ENCODE measurements around the gene NLK. TPM values are rescaled to one million over a fixed set of nuclear protein-coding genes. Genes with fewer than 3 reads are reported as not detected.

Gene NLK
- total RNA-seq, 1 donor = 10.5 TPM

DNA sequence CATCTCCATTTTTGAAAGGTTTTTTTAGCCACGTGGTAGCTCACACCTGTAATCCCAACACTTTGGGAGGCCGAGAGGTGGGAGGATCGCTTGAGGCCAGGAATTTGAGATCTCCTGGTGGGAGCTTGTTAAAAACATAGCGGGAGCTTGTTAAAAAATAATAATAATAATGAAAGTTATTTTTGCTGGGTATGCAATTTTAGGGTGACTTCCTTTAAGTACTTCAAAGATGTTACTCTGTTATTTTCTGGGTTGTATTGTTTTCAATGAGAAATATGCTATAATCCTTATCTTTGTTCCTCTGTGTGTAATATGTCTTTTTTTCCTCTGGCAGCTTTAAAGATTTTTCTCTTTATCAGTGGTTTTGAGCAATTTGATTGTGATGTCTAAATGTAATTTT is 48.1 kb downstream of the NLK start:
- peaks cover 85% of the 10 kb centered on the region for H3K79me2 ChIP-seq (ENCODE audit: insufficient read depth, low read length)
- no peaks in the 10 kb centered on the region for H3K4me1 ChIP-seq (ENCODE audit: insufficient read depth, low read length)
- peaks cover 12% of the 10 kb centered on the region for H4K20me1 ChIP-seq (ENCODE audit: insufficient read depth, low read length)
- no peak overlapping the region for H3K4me2 ChIP-seq (ENCODE audit: insufficient read depth, low read length)
- no peak for DNase-seq (ENCODE audit: insufficient read length, low spot score, missing footprints)
- H2AFZ ChIP-seq (ENCODE audit: low read length) = no peak overlapping the region
- H3K36me3 ChIP-seq (ENCODE audit: insufficient read depth, low read length) = no peaks in the 10 kb centered on the region
- H3K4me3 ChIP-seq (ENCODE audit: insufficient read depth, low read length) = no peak overlapping the region
- TF ChIP-seq, protein P1, sequence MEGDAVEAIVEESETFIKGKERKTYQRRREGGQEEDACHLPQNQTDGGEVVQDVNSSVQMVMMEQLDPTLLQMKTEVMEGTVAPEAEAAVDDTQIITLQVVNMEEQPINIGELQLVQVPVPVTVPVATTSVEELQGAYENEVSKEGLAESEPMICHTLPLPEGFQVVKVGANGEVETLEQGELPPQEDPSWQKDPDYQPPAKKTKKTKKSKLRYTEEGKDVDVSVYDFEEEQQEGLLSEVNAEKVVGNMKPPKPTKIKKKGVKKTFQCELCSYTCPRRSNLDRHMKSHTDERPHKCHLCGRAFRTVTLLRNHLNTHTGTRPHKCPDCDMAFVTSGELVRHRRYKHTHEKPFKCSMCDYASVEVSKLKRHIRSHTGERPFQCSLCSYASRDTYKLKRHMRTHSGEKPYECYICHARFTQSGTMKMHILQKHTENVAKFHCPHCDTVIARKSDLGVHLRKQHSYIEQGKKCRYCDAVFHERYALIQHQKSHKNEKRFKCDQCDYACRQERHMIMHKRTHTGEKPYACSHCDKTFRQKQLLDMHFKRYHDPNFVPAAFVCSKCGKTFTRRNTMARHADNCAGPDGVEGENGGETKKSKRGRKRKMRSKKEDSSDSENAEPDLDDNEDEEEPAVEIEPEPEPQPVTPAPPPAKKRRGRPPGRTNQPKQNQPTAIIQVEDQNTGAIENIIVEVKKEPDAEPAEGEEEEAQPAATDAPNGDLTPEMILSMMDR (IDR thresholded peaks at IDR 0.05; ENCODE audit: extremely low read depth, low read depth, low read length) = no peak
- H3K9me3 ChIP-seq (ENCODE audit: low read depth, low read length) = no peaks in the 10 kb centered on the region
- H3K27me3 ChIP-seq (ENCODE audit: insufficient read depth, low read length) = no peaks in the 10 kb centered on the region
- no peak overlapping the region for H3K27ac ChIP-seq (ENCODE audit: low read depth, low read length)

- peaks cover 10% of the 10 kb centered on the region for H4K20me1 ChIP-seq (ENCODE audit: insufficient read depth, low read length)
- no peak overlapping the region for H2AFZ ChIP-seq (ENCODE audit: low read length)
- H3K9me3 ChIP-seq (ENCODE audit: low read depth, low read length) = no peaks in the 10 kb centered on the region
- H3K4me3 ChIP-seq (ENCODE audit: insufficient read depth, low read length) = no peak overlapping the region
- H3K4me1 ChIP-seq (ENCODE audit: insufficient read depth, low read length) = no peaks in the 10 kb centered on the region
- no peak for DNase-seq (ENCODE audit: insufficient read length, low spot score, missing footprints)
- H3K27ac ChIP-seq (ENCODE audit: low read depth, low read length) = no peak overlapping the region
- no peak overlapping the region for H3K4me2 ChIP-seq (ENCODE audit: insufficient read depth, low read length)
- TF ChIP-seq, protein P1 (IDR thresholded peaks at IDR 0.05; ENCODE audit: extremely low read depth, low read depth, low read length) = no peak
- no peaks in the 10 kb centered on the region for H3K27me3 ChIP-seq (ENCODE audit: insufficient read depth, low read length)
- H3K79me2 ChIP-seq (ENCODE audit: insufficient read depth, low read length) = peaks cover 89% of the 10 kb centered on the region
- no peaks in the 10 kb centered on the region for H3K36me3 ChIP-seq (ENCODE audit: insufficient read depth, low read length)
Observed at GRCh38 chr17:28092088-28092487, 49.6 kb downstream of the NLK start.

GRCh38 chr17:28093999-28094716 is 51.7 kb downstream of the NLK start:
- peaks cover 5% of the 10 kb centered on the region for H4K20me1 ChIP-seq (ENCODE audit: insufficient read depth, low read length)
- TF ChIP-seq, protein P1 (IDR thresholded peaks at IDR 0.05; ENCODE audit: extremely low read depth, low read depth, low read length) = no peak
- no peak overlapping the region for H2AFZ ChIP-seq (ENCODE audit: low read length)
- H3K9me3 ChIP-seq (ENCODE audit: low read depth, low read length) = no peaks in the 10 kb centered on the region
- H3K27me3 ChIP-seq (ENCODE audit: insufficient read depth, low read length) = no peaks in the 10 kb centered on the region
- DNase-seq (ENCODE audit: insufficient read length, low spot score, missing footprints) = no peak
- no peaks in the 10 kb centered on the region for H3K36me3 ChIP-seq (ENCODE audit: insufficient read depth, low read length)
- peaks cover 72% of the 10 kb centered on the region for H3K79me2 ChIP-seq (ENCODE audit: insufficient read depth, low read length)
- H3K4me3 ChIP-seq (ENCODE audit: insufficient read depth, low read length) = no peak overlapping the region
- no peak overlapping the region for H3K4me2 ChIP-seq (ENCODE audit: insufficient read depth, low read length)
- H3K27ac ChIP-seq (ENCODE audit: low read depth, low read length) = no peak overlapping the region
- no peaks in the 10 kb centered on the region for H3K4me1 ChIP-seq (ENCODE audit: insufficient read depth, low read length)

DNA sequence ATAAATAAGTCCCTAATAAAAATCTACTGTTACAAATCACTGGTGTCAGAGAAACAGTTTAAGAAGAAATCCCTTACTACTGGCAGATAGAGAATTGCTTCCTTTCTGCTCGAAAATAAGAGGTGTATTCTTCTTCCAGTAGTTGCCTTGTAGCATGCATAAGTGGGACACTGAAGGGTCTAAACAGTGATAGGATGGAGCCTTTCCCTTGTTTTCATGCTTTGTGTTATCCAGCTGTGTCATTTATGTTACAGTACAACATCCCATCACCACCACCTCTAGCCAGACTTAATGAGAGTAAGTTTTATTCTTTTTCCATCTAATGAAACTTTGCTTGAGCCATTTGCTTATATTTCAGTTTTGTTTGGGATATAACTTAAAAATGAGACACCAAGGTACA is 54.3 kb downstream of the NLK start:
- no peaks in the 10 kb centered on the region for H3K27me3 ChIP-seq (ENCODE audit: insufficient read depth, low read length)
- H3K9me3 ChIP-seq (ENCODE audit: low read depth, low read length) = no peaks in the 10 kb centered on the region
- no peak for DNase-seq (ENCODE audit: insufficient read length, low spot score, missing footprints)
- no peak overlapping the region for H3K4me3 ChIP-seq (ENCODE audit: insufficient read depth, low read length)
- TF ChIP-seq, protein P1 (IDR thresholded peaks at IDR 0.05; ENCODE audit: extremely low read depth, low read depth, low read length) = no peak
- peaks cover 61% of the 10 kb centered on the region for H3K79me2 ChIP-seq (ENCODE audit: insufficient read depth, low read length)
- peaks cover 4% of the 10 kb centered on the region for H4K20me1 ChIP-seq (ENCODE audit: insufficient read depth, low read length)
- no peak overlapping the region for H3K27ac ChIP-seq (ENCODE audit: low read depth, low read length)
- H3K4me1 ChIP-seq (ENCODE audit: insufficient read depth, low read length) = no peaks in the 10 kb centered on the region
- H3K36me3 ChIP-seq (ENCODE audit: insufficient read depth, low read length) = no peaks in the 10 kb centered on the region
- H3K4me2 ChIP-seq (ENCODE audit: insufficient read depth, low read length) = no peak overlapping the region
- H2AFZ ChIP-seq (ENCODE audit: low read length) = no peak overlapping the region

Data from osteoblast (primary cell).